Measurements from ENCODE around the gene GGACT.
A peak's percentile ranks its signal among the peaks of the same experiment; 100 is the strongest.

The GGACT gene

GRCh38 chr13:100545684-100546061 is 42.9 kb downstream of the GGACT start:
- DNase-seq = no peak

DNA sequence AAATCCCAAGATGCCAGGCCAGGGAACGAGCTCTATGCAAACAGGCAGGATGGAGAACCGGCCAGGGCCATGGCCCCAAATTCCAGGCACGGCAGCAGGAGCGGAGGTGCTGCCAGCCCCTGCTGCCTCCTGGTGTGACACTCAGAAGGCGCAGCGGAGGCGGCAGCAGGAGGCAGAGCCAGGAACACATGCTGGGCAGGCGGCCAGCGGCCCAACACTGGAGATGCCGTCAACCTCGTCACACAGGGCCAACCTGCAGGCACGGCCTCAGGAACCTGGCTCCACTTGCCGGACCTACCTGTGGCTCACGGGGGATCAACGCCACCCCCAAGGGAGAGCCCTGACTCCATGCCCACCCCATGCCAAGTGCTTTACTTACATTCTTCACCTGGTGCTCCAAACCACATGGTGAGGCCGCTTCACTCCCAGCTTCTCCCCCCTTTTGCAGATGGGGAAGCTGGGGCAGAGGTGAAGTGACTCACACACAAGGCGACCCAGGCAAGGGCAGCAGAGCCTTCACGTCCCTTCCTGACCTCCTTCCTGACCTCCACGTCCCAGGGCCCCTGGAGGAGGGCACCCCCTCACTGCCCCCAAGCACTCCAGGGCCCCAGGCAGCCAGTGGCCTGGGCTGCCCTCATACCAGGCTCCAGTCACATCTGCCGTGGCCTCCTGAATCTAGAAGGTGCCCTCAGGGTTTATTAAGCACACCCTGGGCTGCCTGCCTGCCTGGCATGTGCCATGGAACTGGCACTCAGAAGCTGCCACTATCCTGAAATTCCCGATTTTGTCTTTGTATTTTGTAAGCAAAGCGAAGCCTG is 43.5 kb downstream of the GGACT start:
- peak; percentile 18 for DNase-seq

DNA sequence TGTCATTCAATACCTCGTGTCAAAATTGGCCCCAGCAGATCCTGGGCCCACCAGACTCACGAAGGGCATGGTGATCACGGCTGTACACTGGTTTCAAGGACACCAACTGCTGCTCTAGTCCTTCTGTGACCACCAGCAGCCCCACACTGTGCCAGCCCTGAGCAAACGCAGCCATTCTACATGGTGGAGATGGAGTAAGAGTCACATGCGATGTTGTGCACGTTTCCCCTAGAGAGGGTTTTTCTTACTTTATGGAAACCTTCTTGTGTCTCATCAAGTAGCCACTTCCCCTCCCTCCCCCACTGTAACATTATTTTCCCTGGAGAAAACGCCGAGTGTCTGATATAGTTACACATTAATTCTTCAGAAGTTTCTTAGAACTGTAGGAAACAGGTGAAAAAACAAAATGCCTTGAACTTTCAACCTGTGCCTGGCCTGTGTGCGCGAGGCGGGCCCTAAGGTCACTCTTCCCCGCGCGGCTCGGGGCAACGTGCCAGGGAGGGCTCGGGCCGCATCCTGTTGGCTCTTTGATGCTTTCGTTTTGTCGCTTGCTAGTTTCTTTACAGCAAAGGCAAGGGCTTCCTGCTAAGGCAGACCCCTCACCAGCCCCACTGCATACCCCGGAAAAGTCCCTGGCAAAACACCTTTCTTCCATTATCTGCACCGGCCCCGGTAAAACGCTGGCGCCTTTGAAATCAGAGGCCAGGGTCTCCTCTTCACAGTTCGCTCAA is 44.6 kb downstream of the GGACT start:
- no peak for DNase-seq

- DNase-seq = no peak
Measured at GRCh38 chr13:100542826-100543156, 45.8 kb downstream of the GGACT start.

DNA sequence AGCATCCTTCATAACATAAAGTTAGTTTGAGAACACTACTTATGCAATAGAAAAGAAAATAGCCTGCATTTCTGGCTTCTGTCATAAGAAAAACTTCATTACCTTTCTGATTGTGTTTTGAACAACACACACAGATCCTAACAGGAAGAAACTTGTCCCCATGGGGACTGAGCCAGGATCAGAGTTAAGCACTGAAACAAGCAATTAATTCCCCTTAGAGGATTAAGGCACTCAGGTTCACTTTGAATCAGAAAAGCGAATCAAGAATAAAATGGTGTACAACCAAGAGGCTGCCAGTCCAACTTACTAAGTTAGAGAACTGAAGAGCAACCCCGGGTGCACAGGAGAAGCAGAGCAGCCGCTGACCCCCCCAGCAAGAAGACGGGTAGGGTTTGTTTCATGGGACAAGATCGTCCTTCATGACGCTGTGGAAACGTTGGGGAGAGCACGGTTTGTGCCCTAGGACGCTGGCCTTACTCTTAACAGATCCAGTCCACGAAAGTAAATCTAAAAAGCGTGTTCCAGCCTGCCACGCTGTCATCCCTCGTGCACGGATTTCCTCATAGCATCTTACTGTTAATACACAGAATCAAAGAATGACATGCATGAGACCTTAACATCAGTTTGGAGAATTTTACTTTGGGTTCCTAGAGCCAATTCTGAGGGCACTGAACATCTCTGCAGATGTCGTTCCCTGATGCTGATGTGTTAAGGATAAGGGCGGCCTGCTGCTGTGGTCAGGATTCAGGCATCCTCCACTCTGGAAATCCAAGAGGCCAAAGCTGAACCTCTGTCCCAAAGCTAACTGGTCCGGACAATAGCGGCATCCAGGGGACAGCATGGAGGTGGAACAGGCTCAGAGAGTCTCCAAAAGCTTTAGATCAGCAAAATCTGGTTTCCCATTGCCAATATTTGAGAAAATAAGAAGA is 46.4 kb downstream of the GGACT start:
- DNase-seq = no peak

- DNase-seq = no peak
Measured at GRCh38 chr13:100540621-100541020, 48.0 kb downstream of the GGACT start.

GRCh38 chr13:100537951-100538462 is 50.6 kb downstream of the GGACT start:
- DNase-seq = no peak

DNA sequence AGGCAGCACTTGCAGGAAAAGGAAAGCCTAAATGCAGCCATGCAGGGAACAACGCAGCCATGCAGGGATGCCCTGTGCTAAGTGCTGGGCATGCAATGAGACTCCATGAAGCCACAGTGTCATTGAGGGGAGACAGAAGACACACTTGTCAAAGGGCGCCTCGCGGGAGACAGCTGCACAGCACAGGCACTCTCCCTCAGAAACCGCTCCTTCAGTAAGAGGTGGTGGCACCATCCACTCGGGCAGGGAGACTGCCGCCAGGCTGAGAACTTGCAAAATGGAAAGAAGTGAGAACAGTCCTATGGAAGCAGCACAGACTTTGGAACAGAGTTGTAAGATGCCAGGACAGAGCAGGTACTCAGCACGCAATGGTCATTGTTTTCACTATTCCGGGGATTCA is 51.1 kb downstream of the GGACT start:
- no peak for DNase-seq

- DNase-seq = no peak
Measured at GRCh38 chr13:100536643-100537180, 51.9 kb downstream of the GGACT start.

- no peak for DNase-seq
Measured at GRCh38 chr13:100535426-100536135, 53.0 kb downstream of the GGACT start.

DNA sequence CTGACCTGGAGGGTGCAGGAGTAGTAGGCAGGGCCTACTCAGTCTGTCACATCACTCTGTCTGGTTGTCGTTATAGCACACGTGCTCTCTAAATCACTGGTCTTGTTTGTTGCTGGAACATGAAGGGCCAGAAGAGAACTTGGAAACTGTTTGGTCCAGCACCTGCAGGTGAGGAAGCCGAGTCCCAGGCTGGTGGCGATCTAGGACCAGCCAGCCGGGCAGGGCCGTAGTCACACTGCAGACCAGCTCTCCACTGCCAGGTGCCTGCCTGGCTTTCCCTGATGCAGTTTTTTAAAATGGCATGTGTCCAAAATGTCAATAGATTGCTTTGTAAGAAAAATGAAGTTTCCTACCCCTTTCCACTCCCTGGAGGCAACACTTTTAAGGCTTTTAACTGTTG is 53.7 kb downstream of the GGACT start:
- DNase-seq = no peak

DNA sequence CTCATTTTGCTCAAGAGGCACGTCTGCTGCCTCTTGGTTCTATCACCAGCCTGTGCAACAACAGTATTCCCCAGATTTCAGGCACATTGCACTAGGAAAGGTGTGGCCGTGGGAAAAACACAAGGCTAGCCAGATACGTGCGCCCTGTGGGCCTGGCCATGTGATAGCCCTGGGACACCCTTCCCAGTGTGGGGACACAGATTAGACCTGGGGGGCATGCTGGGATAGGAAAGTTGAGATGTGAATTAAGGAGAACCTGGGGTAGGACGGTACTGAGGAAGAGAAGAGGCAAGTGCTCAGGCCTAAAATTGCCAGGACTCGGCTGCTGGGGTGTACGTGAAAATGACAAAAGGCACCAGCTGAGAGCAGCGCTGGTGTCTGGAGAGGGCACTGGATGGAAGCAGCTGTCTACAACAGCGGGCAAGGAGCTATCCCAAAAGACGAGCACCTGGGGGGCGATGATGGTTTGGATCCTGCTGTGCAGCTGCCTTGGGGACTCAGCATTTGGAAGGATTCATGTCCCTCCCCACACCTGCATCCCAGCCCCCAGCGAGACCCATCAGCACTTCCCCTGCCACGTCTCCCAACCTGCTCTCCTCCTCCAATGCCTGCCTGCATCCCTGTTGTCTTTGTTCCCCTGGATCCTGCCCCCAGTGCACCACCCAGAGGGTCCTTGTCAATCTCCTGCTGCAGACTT is 54.3 kb downstream of the GGACT start:
- no peak for DNase-seq

DNA sequence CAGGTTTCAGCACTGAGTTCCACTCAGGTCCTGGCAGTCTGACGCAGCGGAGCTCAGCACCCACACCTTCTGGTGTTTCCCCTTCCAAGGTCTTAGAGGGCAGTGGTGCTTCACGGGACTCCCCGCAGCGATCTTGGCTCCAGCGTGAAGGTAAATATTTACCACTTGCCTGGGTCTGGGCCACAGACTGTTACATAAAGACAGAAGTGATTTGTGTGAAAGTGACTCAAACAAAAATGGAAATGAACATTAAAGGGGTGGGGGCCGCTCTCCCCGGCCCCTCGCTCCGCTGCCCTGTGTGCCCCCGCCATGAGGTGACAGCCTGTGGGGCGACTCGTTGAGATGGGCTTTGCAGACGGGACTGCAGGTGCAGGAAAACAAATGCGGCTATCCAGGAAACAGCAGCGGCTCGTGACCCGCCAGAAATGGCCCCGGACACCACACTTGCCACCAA is 55.0 kb downstream of the GGACT start:
- no peak for DNase-seq

GRCh38 chr13:100532836-100533435 is 55.7 kb downstream of the GGACT start:
- DNase-seq = no peak

DNA sequence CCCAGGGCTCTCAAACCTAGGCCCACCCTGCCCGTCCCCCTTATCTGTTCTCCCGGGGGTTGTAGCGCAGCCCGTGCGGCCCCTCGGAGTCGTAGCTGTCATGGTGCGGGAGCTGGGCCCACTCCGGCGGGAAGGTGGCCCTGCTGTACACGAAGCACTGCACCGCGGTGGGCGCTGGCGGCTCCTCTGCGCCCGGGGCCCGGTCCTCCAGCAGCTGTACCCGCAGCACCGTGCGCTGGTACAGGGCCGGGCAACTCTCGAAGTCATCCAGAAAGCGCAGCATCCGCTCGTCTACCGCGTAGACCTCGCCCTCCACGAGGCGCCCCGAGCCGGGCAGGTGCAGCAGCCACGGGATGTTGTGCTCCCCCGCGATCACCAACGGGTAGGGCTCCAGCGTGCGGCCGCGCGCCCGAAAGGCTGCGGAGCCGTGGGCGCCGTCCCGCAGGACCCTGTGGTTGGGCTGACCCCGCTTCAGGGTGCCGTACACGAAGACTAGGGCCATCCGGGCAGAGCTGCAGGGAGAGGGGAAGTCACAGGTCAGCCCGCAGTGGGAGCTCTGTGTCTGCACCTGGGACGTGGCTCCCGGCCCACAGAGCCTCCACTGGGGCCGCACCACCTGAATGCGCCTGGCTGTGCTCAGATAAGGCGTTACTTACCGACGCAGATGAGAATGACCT is 56.4 kb downstream of the GGACT start:
- DNase-seq = no peak

DNA sequence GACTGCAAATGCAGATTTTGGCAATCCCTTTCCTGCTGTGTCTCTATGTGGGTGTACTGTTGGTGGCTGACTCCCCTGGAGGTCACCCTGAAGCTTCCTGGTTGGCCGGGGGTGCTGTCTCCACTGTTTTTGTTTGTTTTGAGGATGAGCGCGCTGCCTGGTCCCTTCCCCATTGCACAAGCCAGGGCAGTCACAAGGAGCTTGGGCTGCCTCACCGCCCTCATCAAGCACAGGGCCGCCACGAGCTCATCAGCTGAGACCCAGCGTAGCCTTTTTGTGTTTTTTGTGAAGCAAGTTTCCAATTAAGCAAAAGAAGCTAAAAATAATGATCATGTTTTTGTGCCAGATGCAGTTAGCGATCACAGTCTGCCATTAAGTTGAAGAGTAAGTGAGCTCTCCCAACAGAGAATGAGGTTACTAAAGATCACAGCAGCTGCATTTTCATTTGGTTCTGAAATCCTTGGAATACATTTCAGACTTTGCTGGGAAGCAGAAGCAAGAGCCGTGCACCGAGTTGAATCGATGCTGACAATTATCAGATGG is 57.8 kb downstream of the GGACT start:
- DNase-seq = no peak

DNA sequence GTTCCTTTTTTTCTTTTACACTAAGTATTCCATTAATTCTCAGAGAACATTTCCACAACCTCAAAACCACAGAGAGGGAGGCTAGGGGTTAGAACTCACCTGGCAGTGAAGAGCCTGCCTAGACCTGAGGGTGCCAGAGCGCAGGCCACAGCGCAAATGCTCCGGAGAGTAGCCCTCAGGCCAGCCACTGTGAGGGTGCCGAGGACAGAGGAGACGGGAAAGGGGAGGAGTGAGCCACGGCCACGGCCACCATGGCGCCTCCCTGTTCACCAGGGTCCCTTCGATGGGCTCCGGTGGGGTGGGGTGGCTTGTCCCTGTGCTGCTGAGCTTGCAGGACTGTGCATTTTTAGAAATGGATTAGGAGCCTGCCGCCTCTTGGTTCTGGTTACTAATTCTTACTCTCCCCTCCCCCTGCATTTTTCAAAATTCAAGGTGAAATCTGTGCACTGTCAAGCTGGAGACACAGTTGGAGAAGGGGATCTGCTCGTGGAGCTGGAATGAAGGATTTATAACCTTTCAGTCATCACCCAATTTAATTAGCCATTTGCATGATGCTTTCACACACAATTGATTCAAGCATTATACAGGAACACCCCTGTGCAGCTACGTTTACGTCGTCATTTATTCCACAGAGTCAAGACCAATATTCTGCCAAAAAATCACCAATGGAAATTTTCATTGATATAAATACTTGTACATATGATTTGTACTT is 58.8 kb downstream of the GGACT start:
- DNase-seq = no peak

DNA sequence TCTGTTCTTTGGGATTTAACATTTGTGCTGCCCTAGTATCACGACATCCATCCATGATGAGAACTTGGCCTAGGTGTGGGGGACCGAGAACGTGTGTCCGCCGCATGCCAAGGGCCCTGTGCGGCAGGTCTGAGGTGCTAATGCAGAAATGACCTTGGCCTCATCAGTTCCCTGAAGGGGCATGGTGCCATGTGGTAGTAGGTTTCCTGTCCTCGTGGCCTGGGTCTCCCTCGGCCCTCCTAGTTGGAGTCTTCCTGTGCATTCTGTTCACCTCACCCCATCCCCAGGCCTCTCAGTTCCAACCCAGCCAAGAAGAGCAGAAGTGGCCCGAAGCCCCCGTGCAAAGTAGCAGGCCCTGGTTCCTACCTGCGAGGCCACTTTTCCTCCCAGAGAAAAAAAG is 59.8 kb downstream of the GGACT start:
- no peak for DNase-seq

- no peak for DNase-seq
Measured at GRCh38 chr13:100528353-100528752, 60.2 kb downstream of the GGACT start.

DNA sequence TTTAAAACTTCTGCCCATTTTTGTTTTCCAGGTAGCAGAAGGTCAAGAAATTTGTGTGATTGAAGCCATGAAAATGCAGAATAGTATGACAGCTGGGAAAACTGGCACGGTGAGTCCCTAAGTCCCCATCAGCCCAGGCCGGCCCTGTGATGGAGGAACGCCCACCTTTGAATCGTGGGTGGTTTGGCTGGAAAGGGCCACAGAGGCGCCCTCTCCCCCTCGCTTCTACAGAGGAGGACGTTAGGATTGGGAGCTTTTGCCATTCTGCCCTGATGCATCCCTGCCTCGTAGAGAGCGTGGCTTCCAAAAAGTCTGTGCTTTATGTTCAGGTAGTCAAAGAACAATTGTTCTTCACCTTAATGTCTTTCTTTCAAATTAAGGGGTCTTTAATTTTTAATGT is 60.9 kb downstream of the GGACT start:
- DNase-seq = no peak
